ENCODE data around the gene ANKRD11.

ANKRD11 gene

DNA sequence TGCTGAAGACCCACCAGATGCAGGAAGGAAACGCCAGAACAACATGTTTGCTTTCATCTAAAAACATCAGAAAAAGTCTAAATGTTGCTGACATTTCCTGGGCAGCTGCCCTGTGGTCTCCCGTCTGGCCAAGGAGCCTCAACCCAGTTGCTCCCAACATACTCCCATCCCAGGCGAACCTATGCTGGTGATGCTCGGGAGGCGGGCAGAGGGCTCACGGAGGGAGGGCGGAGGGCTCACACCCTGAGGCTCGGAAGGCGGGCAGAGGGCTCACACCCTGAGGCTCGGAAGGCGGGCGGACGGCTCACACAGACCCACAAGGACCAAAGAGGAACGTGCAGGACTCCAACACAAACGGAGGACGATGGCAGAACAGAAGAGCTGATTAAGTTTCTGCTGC is 135.4 kb downstream of the ANKRD11 start:
- Histone ChIP-seq H3K4me2 (ENCODE audit: low read depth, low read length, poor library complexity, severe bottlenecking) (no peak overlapping the region), H3K79me2 (ENCODE audit: insufficient read depth, low read length) (peaks cover 99% of the 10 kb centered on the region), H3K36me3 (ENCODE audit: low read length) (no peaks in the 10 kb centered on the region), H4K20me1 (ENCODE audit: low read depth, low read length) (peaks cover 10% of the 10 kb centered on the region; the same call in 1 of the 2 replicates), H3K27ac (ENCODE audit: low read depth, low read length) (no peak overlapping the region), H3K9me2 (replicated peaks; ENCODE audit: insufficient read depth, low read length) (no peaks in the 10 kb centered on the region), H3K4me3 (ENCODE audit: insufficient read depth, low read length, poor library complexity, severe bottlenecking) (no peak overlapping the region), H3K27me3 (ENCODE audit: low read length) (no peaks in the 10 kb centered on the region), H3K9me3 (ENCODE audit: insufficient read depth, low read length) (no peaks in the 10 kb centered on the region), H2AFZ (ENCODE audit: low read depth, low read length, severe bottlenecking) (no peak overlapping the region), H3F3A (ENCODE audit: insufficient read depth) (no peaks in the 10 kb centered on the region), H3K9ac (ENCODE audit: low read length) (no peak overlapping the region)
- no peak for TF ChIP-seq EZH2phosphoT487 (conservative IDR thresholded peaks at IDR 0.05; ENCODE audit: low read length)
- TF ChIP-seq, protein P1, sequence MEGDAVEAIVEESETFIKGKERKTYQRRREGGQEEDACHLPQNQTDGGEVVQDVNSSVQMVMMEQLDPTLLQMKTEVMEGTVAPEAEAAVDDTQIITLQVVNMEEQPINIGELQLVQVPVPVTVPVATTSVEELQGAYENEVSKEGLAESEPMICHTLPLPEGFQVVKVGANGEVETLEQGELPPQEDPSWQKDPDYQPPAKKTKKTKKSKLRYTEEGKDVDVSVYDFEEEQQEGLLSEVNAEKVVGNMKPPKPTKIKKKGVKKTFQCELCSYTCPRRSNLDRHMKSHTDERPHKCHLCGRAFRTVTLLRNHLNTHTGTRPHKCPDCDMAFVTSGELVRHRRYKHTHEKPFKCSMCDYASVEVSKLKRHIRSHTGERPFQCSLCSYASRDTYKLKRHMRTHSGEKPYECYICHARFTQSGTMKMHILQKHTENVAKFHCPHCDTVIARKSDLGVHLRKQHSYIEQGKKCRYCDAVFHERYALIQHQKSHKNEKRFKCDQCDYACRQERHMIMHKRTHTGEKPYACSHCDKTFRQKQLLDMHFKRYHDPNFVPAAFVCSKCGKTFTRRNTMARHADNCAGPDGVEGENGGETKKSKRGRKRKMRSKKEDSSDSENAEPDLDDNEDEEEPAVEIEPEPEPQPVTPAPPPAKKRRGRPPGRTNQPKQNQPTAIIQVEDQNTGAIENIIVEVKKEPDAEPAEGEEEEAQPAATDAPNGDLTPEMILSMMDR (IDR thresholded peaks at IDR 0.05; ENCODE audit: insufficient read depth, low read length, poor library complexity, severe bottlenecking): no peak

DNA sequence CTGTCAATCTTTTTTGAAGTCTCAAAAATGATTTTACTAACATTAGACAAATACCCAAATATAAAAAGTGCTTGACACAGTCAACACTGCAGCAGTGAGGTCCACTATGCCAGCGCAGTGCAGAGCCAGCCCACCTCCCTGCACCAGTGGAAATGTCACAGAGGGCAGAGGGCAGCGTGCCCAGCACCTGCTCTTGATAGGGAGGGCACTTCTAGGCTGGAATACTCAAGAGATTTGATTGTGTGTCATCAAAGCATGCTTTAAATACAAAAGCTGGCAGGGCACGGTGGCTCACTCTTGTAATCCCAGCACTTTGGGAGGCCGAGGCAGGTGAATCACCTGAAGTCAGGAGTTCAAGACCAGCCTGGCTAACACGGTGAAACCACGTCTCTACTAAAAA is 136.0 kb downstream of the ANKRD11 start:
- Histone ChIP-seq H3K27ac (ENCODE audit: low read depth, low read length) (no peak overlapping the region), H3K27me3 (ENCODE audit: low read length) (no peaks in the 10 kb centered on the region), H3K9me3 (ENCODE audit: insufficient read depth, low read length) (no peaks in the 10 kb centered on the region), H3K9ac (ENCODE audit: low read length) (no peak overlapping the region), H3K4me3 (ENCODE audit: insufficient read depth, low read length, poor library complexity, severe bottlenecking) (no peak overlapping the region), H3F3A (ENCODE audit: insufficient read depth) (no peaks in the 10 kb centered on the region), H4K20me1 (ENCODE audit: low read depth, low read length) (peaks cover 10% of the 10 kb centered on the region; the same call in 1 of the 2 replicates), H3K9me2 (replicated peaks; ENCODE audit: insufficient read depth, low read length) (no peaks in the 10 kb centered on the region), H3K36me3 (ENCODE audit: low read length) (no peaks in the 10 kb centered on the region), H3K4me2 (ENCODE audit: low read depth, low read length, poor library complexity, severe bottlenecking) (no peak overlapping the region), H3K79me2 (ENCODE audit: insufficient read depth, low read length) (peaks cover 99% of the 10 kb centered on the region), H2AFZ (ENCODE audit: low read depth, low read length, severe bottlenecking) (no peak overlapping the region)
- TF ChIP-seq EZH2phosphoT487 (conservative IDR thresholded peaks at IDR 0.05; ENCODE audit: low read length): no peak
- TF ChIP-seq, protein P1 (IDR thresholded peaks at IDR 0.05; ENCODE audit: insufficient read depth, low read length, poor library complexity, severe bottlenecking): no peak

DNA sequence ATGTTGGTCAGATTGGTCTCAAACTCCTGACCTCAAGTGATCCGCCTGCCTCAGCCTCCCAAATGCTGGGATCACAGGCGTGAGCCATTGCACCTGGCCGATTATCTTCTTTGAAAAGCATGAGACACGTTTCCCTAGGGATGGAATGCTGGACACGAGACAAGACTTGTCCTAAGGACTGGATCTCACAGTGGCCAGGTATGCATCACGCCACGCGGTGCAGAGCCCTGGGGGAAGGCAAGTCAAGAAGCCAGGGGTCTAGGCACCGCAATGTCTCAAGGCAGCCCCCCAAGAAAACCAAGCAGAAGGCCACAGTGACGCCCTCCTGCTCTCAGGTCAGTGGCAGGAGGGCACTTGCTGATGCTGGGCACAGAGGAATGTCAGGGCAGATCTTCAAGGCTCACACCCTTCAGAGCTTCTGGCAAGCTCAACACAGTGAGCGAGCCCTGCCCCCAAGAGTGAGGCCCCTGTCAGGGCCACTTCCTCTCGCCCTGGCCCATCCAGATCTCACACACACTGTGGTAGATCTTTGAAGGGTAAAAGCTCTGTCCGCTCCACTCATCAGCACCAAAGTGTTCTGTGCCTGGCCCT is 138.2 kb downstream of the ANKRD11 start:
- no peaks in the 10 kb centered on the region for H3F3A ChIP-seq (ENCODE audit: insufficient read depth)
- no peaks in the 10 kb centered on the region for H3K9me2 ChIP-seq (replicated peaks; ENCODE audit: insufficient read depth, low read length)
- no peak overlapping the region for H3K9ac ChIP-seq (ENCODE audit: low read length)
- no peaks in the 10 kb centered on the region for H3K27me3 ChIP-seq (ENCODE audit: low read length)
- no peak overlapping the region for H3K4me2 ChIP-seq (ENCODE audit: low read depth, low read length, poor library complexity, severe bottlenecking)
- H3K4me3 ChIP-seq (ENCODE audit: insufficient read depth, low read length, poor library complexity, severe bottlenecking): no peak overlapping the region
- peaks cover 8% of the 10 kb centered on the region; the same call in 1 of the 2 replicates for H4K20me1 ChIP-seq (ENCODE audit: low read depth, low read length)
- H3K36me3 ChIP-seq (ENCODE audit: low read length): no peaks in the 10 kb centered on the region
- H3K9me3 ChIP-seq (ENCODE audit: insufficient read depth, low read length): no peaks in the 10 kb centered on the region
- no peak overlapping the region for H2AFZ ChIP-seq (ENCODE audit: low read depth, low read length, severe bottlenecking)
- H3K27ac ChIP-seq (ENCODE audit: low read depth, low read length): no peak overlapping the region
- peaks cover 97% of the 10 kb centered on the region for H3K79me2 ChIP-seq (ENCODE audit: insufficient read depth, low read length)
- TF ChIP-seq EZH2phosphoT487 (conservative IDR thresholded peaks at IDR 0.05; ENCODE audit: low read length): no peak
- TF ChIP-seq, protein P1 (IDR thresholded peaks at IDR 0.05; ENCODE audit: insufficient read depth, low read length, poor library complexity, severe bottlenecking): no peak

Data from SU-DHL-6 (cell line).